ENCODE data around the gene COL27A1. TPM values are rescaled to one million over a fixed set of nuclear protein-coding genes. Genes with fewer than 3 reads are reported as not detected.

The COL27A1 gene
- total RNA-seq, 2 experiments from 2014 or later = 8.4 to 9.7 TPM

DNA sequence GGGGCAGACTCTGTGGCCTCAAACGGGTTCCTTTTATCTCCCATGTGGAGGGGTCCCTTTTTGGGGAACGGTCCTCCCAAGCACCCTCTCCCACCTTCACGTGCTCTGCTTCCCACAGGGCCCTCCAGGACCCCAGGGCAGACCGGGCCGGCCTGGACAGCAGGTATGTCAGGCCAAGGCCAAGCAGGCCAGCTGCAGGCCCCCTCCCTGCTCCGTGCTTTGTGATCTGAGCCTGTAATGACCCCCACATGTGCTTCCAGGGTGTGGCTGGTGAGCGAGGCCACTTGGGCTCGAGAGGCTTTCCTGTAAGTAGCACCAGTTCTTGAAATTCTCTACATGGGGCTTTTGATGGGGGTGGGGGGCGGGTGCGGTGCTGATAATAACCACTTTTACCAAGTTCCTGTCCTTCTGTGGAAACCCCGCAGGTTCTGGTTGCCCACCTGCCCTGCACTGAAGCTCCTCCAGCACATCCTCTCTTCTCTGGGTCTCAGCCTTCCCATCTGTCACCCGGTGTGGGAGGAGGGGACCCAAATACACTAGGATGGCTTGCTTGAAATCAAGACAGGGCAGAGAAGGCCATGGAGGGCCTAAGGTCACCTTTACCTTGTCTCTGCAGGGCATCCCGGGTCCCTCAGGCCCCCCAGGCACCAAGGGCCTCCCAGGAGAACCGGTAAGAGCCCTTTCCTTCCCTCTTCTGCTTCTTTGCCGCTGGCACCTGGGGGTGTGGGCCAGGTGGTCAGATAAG lies 109.6 kb downstream of the COL27A1 start:
- H3K4me3 Mint-ChIP-seq = no peak overlapping the region
- no peaks in the 10 kb centered on the region for H3K36me3 Mint-ChIP-seq (ENCODE audit: low read depth)
- intact Hi-C loops (cut with micrococcal nuclease) = no loop called here
- ATAC-seq (no peak), DNase-seq (no peak)
- peaks cover 3% of the 10 kb centered on the region for H3K27me3 Mint-ChIP-seq
- no peaks in the 10 kb centered on the region for H3K9me3 Mint-ChIP-seq
- ChIA-PET CTCF (interaction anchor here (2.8 kb wide), 1 partner anchor 26 kb away, joined by 10 read pairs; no protein-coding TSS in a partner anchor), POLR2A (no interaction called here)
- TF ChIP-seq CTCF (IDR thresholded peaks at IDR 0.05) = no peak
- H3K4me1 Mint-ChIP-seq (ENCODE audit: low read depth) = no peaks in the 10 kb centered on the region
- no peak overlapping the region for H3K27ac Mint-ChIP-seq

DNA sequence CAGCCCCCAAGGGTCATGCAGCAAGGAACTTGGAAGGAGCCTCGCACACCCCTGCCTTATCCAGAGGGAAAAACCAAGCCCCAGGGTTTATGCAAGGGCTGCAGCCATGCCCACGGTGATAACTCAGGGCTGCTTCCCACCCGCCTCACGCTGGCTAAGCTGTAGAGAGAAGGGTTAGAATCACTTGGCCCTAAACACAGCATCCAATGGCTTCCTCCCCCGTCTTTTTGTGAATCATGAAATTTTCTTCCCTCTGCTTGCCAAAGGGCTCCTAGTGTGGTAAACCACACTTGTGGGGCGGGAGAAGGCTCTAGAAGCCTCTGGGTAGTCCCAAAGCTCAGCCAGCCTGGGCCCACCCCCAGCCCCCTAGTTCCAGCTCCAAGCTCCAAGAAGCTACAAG lies 111.6 kb downstream of the COL27A1 start:
- intact Hi-C loops (cut with micrococcal nuclease) = no loop called here
- no peaks in the 10 kb centered on the region for H3K9me3 Mint-ChIP-seq
- CTCF ChIA-PET = interaction anchor here (2.8 kb wide), 1 partner anchor 24 kb away, joined by 10 read pairs; no protein-coding TSS in a partner anchor
- TF ChIP-seq CTCF (IDR thresholded peaks at IDR 0.05) = no peak
- no peaks in the 10 kb centered on the region for H3K36me3 Mint-ChIP-seq (ENCODE audit: low read depth)
- DNase-seq (no peak), ATAC-seq (no peak)
- POLR2A ChIA-PET = no interaction called here
- no peak overlapping the region for H3K4me3 Mint-ChIP-seq
- no peaks in the 10 kb centered on the region for H3K4me1 Mint-ChIP-seq (ENCODE audit: low read depth)
- H3K27me3 Mint-ChIP-seq = peaks cover 3% of the 10 kb centered on the region
- no peak overlapping the region for H3K27ac Mint-ChIP-seq

DNA sequence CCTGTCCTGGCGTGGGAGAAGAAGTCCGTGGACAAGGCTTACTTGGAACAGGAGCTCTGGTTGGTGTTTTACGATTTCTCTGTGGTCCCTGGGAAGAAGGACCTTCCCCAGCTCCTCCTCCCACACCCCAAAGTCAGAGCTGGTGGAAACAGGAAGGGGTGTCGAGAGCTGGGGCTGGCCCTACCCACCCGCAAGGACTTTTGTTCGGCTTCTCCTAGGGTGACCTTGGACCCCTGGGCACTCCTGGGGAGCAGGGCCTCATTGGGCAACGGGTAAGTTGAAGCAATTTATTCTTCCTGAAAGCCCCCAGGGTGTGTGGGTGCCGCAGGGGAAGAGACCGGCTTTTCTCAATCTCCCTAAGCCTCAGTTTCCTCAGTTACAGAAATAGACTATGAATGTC lies 113.7 kb downstream of the COL27A1 start:
- Mint-ChIP-seq H3K36me3 (ENCODE audit: low read depth) (no peaks in the 10 kb centered on the region), H3K27me3 (peaks cover 3% of the 10 kb centered on the region), H3K4me1 (ENCODE audit: low read depth) (no peaks in the 10 kb centered on the region), H3K4me3 (no peak overlapping the region), H3K9me3 (no peaks in the 10 kb centered on the region), H3K27ac (no peak overlapping the region)
- no peak for TF ChIP-seq CTCF (IDR thresholded peaks at IDR 0.05)
- POLR2A ChIA-PET = no interaction called here
- DNase-seq = no peak
- CTCF ChIA-PET = interaction anchor here (1.3 to 1.9 kb wide), 3 partner anchors 22 to 187 kb away, joined by 3 to 10 read pairs (median 3); no protein-coding TSS in a partner anchor
- no peak for ATAC-seq
- intact Hi-C loops (cut with micrococcal nuclease) = no loop called here

DNA sequence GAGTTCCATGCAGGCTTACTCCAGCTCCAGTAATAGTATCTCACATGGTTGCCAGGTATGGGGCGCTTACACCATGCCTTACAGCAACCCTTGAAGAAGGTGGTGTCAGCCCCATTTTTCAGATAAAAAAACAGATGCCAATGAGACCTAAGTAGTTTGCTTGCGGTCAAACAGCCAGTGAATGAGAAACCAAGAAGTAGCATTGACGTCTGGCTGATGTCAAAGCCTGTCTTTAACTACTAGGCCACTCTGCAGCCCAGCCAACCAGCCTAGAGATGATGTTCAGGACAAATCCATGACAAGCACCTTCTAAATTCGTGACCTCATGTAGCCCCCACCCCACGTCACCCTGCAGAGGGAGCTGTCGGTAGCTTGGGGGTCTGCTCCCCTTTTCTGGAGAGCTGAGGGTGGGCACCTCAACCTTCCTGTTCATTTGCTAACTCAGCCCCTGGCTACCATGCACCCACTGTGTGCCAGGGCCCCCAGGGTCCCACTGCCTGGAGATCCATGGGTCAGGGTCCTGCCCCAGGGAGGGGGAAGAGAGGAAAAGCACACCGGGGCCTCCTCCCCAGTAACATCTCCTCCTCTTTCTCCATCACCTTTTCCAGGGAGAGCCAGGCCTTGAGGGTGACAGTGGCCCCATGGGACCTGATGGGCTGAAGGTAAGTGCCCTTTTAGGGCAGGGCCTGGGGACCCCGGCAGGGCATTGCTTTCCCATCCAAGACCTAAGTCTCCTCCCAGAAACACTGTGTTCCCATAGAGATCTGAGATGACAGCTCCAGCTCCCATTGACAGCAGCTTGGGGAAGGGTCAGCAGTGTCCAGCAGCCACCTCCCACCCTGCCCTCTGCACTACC lies 115.0 kb downstream of the COL27A1 start:
- CTCF ChIA-PET = interaction anchor here (0.7 to 2.2 kb wide), 3 partner anchors 20 to 163 kb away, joined by 3 to 14 read pairs (median 10); no protein-coding TSS in a partner anchor
- Mint-ChIP-seq H3K27me3 (peaks cover 3% of the 10 kb centered on the region), H3K4me1 (ENCODE audit: low read depth) (no peaks in the 10 kb centered on the region), H3K4me3 (no peak overlapping the region), H3K9me3 (no peaks in the 10 kb centered on the region), H3K27ac (no peak overlapping the region), H3K36me3 (ENCODE audit: low read depth) (no peaks in the 10 kb centered on the region)
- no peak for TF ChIP-seq CTCF (IDR thresholded peaks at IDR 0.05)
- POLR2A ChIA-PET = no interaction called here
- intact Hi-C loops (cut with micrococcal nuclease) = no loop called here
- DNase-seq (no peak), ATAC-seq (no peak)
